NCI-H1048 (cell line): Measurements from ENCODE around the gene MSANTD1.

Experiments
- DNase-seq: peaks from one replicate; lab custom pipeline; 2025; lab: John Stamatoyannopoulos, UW

MSANTD1 gene

DNA sequence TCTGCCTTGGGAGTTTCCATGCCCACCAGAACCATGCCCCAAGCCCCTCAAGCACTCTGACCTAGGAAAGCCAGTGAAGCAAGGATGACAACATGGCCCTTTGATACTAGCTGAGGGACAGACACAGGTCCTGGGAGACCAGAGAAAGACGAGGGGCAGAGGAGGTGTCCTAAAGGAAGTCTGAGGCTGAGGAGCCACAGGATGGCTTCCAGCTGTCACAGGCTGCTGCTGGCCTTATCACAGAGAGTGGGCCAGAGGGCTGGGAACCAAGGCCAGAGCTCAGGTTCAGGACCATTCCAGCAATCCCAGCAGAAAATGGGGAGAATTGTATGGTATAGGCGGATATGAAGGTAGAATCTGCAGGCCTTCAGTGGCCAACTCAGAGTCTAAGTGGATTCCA lies 31.7 kb upstream of the MSANTD1 start:
- DNase-seq: no peak

- no peak for DNase-seq
Observed at GRCh38 chr4:3217771-3218170, 31.2 kb upstream of the MSANTD1 start.

GRCh38 chr4:3218824-3219760 lies 29.9 kb upstream of the MSANTD1 start:
- no peak for DNase-seq

DNA sequence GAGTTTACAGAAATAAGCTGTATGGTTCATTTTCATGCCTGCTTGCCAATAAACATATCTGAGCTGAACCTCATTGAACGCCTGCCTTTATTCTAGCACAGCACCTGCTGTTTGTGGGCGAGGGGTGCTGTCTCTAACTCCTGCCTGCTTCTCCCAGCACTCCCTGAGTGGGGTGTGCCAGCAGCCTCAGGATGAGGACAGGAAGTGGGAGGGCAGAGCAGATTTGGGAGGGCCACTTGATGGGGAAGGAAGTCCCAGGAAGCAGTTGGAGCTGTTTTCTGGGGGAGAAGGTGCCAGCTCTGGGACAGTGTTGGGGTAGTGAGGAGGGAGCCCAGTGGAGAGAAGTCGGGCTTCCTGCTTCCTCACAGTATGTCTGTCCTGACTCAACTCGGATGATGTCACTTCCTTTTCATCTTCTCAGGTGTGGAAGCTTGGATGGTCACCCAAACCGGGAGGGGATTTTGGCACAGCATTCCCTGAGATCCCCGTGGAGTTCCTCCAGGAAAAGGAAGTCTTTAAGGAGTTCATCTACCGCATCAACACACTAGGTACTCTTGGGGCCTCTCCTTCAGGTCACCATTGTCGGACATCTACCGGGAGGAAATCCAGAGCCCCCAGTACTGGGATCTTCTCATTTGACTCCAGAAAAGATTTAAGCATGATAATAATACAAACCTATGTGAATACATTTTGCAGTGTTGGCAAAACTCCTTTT lies 29.0 kb upstream of the MSANTD1 start:
- DNase-seq: no peak

- DNase-seq: no peak
Observed at GRCh38 chr4:3220476-3221183, 28.3 kb upstream of the MSANTD1 start.

DNA sequence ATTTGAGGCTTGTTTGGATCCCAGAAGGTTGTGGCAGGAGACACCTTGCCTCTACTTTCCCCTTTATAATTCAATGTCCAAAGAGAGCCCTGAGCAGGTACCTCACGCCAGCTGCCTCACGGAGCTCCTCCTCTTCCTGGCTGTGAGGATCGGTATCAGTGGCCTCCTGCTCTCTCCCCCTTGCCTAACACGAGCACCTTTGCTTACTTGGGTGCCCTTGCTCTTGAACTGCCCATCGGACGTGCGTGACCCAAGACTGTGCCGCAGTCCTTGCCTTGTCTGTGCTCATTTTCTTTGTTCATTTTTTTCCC lies 27.8 kb upstream of the MSANTD1 start:
- no peak for DNase-seq

GRCh38 chr4:3221996-3222395 lies 27.0 kb upstream of the MSANTD1 start:
- DNase-seq: no peak

DNA sequence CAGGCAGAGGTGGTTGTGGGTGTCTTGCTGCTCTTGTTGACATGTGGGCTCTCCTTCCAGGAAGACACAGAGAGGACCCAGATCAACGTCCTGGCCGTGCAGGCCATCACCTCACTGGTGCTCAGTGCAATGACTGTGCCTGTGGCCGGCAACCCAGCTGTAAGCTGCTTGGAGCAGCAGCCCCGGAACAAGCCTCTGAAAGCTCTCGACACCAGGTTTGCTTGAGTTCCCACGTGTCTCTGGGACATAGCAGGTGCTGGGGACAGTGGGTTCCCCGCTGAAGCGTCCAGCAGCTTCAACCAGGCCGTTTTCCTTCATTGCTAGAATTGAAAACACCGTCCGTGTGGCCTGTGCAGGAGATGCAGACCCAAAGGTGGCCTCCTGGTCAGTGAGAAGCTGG lies 25.6 kb upstream of the MSANTD1 start:
- no peak for DNase-seq

GRCh38 chr4:3223956-3224748 lies 24.8 kb upstream of the MSANTD1 start:
- no peak for DNase-seq

DNA sequence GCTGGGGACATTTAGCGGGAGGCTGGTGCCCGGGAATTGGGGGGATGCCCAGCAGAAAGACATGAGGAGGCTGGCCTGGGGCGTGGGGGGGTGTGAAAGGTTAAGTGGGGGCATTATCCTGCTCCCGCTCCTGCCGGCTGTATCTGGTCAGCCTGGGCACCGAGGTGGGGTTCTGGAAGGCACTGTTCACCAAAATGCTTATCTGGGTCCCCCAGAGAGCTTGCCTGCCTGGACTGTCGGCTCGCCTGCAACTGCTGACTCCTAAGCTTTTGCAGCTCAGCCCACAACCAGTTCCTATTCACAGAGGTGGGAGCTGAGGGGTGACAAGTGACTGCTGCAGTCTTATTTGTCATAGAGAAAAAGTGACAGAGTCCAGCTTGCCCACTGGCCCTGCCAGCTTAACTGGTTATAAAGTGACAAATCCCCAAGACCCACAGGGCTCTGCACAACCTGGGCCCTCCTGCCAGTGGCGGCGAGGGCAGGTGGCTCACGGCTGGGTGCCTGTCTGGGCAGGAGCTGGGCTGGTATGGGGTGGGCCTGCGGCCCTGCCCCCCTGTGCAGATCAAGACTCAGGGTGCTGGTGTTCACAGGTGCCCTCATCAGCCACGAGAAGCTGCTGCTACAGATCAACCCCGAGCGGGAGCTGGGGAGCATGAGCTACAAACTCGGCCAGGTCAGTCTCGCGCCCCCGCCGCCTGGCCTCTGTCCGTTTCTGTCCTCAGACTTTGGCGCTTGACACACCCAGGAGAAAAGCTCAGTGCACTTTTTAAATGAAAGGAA lies 23.7 kb upstream of the MSANTD1 start:
- no peak for DNase-seq

DNA sequence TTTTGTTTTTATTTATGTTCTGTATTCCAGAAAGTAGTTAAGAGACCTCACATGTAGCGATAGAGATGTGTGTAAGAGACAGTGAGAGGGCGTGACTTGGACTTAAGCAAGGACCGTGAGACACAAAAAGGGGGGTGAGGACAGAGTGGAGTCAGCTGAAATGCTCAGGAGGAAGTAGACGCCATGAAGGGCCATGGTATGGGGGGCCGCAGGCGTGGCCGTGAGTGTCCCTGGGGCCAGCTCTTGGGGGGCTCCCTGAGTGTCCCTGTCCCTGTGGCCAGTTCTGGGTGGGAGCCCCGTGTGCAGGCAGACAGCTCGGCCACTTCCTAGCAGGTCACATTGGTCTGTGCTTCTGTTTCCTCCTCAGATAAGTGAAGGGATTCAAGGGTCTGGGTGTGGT lies 23.0 kb upstream of the MSANTD1 start:
- no peak for DNase-seq

DNA sequence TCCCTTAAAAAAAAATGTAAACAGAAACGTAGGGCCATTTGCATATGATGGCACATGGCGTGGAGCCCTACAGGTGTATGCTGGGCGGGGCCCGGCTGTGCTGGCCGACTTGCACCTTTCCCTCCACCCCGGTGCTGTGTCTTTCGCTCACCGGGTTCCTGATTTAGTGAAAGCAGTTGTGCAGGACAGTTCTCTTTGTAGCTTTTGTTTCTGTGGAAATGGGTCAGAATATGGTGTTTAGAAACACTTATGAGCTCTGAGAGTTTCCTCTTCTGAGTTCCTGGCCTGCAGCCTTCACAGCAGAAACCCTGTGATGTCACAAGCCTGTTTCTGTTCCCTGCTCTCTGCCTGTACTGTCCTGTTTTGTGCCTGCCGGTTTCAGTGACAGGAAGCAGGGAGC lies 22.5 kb upstream of the MSANTD1 start:
- no peak for DNase-seq

GRCh38 chr4:3226944-3227343 lies 22.0 kb upstream of the MSANTD1 start:
- DNase-seq: no peak

GRCh38 chr4:3227878-3228675 lies 20.9 kb upstream of the MSANTD1 start:
- DNase-seq: no peak

- no peak for DNase-seq
Observed at GRCh38 chr4:3228881-3229280, 20.1 kb upstream of the MSANTD1 start.

- DNase-seq: no peak
Observed at GRCh38 chr4:3229328-3229727, 19.6 kb upstream of the MSANTD1 start.

GRCh38 chr4:3229964-3230363 lies 19.0 kb upstream of the MSANTD1 start:
- no peak for DNase-seq

GRCh38 chr4:3231471-3231870 lies 17.5 kb upstream of the MSANTD1 start:
- DNase-seq: no peak

GRCh38 chr4:3232001-3232400 lies 17.0 kb upstream of the MSANTD1 start:
- DNase-seq: no peak

DNA sequence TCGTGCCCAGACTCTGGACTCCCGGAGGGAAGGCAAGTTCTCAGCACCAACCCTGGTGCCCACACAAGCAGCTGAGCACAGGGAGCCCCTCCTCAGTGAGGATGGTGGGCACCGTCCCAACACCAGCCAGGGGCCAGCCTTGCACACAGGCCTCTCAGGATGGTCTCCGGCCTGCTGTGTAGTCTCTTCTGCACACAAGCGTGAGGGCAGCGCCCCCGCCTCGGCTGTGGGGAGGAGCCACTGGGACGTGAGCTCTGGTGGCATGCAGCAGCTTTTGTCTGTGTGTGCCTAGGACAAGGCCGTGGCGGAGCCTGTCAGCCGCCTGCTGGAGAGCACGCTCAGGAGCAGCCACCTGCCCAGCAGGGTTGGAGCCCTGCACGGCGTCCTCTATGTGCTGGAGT lies 16.1 kb upstream of the MSANTD1 start:
- no peak for DNase-seq
